HG02943 (cell line): ENCODE data around the gene SIRT7.
"Not testable (repeated sequence)": the region's sequence is repeated elsewhere in the genome, so short reads cannot be mapped to it uniquely, and the experiment has no call there.

Experiments used
- ATAC-seq: cut with Tn5 transposase; IDR thresholded peaks from one replicate; pipeline ENCODE4 v1.9.1; 2021; ENCODE audit warnings: mild to moderate bottlenecking, low read depth, moderate library complexity; ENCODE audit not compliant: unreplicated experiment

Gene SIRT7

DNA sequence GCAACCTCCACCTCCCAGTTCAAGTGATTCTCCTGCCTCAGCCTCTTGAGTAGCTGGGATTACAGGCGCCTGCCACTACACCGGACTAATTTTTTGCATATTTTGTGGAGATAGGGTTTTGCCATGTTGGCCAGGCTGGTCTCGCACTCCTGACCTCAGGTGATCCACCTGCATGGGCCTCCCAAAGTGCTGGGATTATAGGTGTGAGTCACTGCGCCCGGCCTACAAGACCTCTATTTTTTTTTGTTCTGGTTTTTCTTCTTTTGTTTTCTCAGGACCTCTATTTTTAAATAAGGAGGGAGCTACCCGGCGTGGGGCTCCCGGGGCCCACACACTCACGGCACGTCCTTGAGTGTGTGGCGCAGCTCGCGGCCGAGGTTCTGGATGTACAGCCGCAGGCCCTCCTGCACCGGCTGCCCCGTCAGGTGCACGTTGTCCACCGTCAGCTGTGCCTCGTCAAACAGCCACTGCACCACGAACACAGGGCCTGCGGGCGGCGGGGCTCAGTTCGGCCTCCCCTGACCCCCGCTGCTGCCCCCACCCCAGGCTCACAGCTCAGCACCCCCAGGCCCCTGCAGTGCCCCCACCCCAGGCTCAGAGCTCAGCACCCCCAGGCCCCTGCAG lies 37.2 kb upstream of the SIRT7 start:
- no peak for ATAC-seq

DNA sequence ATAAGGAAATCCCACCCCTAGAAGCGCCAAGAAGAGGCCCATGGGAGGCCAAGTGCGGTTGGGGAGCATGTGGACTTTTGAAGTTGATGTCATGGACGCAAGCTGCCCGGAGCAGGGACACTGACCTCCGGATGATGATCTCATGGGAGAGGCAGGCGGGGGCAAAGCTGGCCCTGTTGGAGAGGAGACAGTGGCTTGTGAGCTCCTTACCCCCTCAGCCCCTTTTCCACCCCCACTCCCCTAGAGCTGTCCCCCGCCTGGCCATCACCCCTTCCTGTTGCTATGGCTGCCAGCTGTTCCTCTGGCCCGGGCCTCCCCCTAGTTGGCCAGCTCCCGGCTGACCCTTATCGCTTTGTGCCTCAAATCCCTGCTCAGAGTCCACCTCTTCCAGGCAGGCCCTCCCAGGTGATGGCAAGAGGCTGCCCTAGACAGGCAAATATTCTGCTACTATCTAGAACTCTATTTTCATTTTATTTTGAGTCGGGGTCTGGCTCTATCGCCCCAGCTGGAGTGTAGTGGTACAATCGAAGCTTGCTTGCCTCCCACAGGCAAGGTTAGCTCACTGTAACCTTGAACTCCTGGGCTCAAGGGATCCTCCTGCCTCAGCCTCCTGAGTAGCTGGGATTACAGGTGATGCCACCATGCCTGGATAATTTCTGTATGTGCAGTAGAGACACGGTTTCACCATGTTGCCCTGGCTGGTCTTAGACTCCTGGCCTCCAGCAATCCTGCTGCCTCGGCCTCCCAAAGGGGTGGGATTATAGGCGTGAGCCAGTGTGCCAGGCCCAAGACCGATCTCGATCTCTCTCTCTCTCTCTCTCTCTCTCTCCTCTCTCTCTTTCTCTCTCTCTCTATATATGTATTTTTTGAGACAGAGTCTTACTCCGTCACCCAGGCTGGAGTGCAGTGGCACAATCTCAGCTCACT lies 36.4 kb upstream of the SIRT7 start:
- ATAC-seq, result no peak

DNA sequence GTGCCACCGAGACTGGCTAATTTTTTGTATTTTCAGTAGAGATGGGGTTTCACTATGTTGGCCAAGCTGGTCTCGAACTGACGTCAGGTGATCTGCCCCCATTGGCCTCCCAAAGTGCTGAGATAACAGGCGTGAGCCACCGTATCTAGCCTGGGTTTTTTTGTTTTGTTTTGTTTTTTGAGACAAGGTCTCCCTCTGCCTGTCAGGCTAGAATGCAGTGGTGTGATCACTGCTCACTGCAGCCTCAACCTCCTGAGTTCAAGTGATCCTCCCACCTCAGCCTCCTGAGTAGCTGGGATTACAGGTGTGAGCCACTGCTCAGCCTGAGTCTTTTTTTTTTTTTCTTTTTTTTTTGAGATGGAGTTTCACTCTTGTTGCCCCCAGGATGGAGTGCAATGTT lies 35.5 kb upstream of the SIRT7 start:
- ATAC-seq, result not testable (repeated sequence)

GRCh38 chr17:81952792-81953228 lies 34.8 kb upstream of the SIRT7 start:
- no peak for ATAC-seq

- no peak for ATAC-seq
These were observed 34.1 kb upstream of the SIRT7 start for GRCh38 chr17:81951785-81952684.

- no peak for ATAC-seq
These were observed 32.5 kb upstream of the SIRT7 start for GRCh38 chr17:81950501-81950900.

GRCh38 chr17:81948635-81949378 lies 30.8 kb upstream of the SIRT7 start:
- no peak for ATAC-seq

DNA sequence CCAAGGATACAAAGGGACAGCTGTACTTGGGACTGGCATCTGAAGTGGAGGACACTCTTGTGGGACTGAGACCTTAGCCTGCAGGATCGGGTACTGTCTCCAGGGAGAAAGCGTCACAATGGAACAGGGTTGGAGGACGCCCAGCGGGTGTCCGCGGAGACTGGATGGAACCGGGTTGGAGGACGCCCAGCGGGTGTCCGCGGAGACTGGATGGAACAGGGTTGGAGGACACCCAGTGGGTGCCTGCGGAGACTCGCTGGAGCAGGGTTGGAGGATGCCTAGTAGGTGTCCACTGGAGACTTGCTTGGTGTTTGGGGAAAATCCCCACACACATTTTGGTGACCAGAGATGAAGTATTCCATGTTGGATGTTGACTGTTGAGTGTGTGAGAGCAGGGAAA lies 29.2 kb upstream of the SIRT7 start, which contains the start of gene MYADML2:
TSS of gene MYADML2 (minus strand) at position 45 of the 400 bp plus-strand sequence. CDS start 5,492 bp downstream, outside the sequence.
- ATAC-seq, result no peak

DNA sequence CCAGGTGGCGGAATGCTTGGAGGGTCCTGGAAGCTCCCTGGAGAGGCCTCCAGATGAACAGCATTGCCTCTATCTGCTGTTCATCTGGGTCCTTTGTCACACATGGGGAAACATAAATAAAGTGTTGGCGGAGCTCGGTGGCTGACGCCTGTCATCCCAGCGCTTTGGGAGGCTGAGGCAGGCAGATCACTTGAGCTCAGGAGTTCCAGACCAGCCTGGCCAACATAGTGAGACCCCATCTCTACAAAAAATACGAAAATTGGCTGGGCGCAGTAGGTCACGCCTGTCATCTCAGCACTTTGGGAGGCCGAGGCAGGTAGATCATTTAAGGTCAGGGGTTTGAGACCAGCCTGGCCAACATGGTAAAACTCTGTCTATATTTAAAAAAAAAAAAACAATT lies 26.9 kb upstream of the SIRT7 start:
- no peak for ATAC-seq

DNA sequence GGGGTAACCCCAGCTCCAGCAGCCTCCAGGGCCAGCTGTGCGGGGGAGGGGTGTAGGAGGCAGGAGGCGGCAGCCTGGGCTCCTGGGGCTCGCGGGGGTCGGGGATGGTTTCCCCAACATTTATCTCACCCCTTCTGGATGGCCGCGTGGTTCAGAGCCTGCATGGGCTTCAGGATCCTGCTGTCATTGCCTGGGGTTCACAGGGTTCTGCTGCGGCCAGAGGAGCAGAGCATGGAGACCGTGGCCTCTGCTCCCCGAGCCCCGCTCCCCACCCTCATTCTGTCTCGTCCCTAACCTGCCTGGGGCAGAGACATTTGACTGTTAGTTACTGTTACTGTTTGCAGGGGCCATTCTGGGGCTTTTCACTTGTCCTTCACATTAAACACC lies 24.2 kb upstream of the SIRT7 start:
- ATAC-seq, result no peak

DNA sequence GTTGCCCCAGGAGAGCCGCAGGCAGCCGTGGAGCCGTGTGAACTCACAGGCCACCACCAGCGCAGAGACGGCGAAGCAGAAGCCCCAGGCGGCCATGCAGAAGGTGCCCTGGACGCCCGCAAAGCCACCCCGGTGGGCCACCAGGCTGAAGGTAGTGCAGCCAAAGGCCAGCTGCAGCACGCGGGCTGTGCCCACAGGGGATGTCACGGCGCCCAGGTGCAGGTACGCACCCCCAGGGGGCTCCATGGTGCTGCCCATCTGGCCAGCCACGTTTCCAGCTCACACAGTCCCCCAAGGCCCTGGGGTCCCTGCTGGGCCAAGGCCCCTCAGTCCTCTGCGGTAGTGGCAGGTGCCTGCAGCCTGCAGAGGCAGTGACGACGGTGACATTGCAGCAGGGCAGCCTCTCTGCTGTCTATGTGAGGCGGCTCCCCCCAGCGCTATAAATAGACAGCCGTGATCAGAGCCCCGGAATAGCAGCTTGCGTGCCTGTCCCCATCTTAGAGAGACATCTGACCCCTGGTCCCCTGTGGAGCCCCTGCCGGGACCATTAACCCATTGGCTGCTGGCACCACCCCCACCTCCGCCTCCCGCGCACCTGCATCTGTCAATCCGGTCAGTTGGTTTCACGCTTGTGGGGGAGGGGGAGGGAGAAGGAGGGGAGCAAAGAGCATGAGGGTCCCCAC lies 23.6 kb upstream of the SIRT7 start:
- no peak for ATAC-seq

GRCh38 chr17:81940538-81941483 lies 22.8 kb upstream of the SIRT7 start:
- ATAC-seq, result no peak

DNA sequence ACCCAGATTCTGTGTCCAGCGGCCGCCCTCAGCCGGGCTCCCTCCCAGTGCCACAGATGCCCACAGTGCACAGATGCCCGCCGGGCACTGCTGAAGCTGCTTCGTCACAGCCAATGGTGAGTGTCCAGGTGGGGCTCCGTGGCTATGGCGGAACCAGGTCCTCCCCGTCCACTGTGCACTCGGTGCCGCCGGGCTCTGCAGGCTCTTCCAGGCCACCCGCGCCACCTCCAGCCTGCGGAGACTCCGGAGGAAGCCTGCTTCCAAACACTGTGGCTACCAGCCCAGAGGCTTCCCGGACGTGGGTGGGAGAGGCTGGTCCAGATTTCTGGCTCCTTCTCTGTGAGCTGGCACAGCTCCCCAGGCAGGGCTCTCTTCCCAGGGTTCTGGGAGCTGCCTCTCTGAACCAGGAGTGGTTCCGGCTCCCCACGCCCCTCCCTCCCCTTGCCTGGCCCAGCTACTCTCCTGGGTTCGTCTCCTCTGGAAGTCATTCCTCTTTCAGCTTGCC lies 22.0 kb upstream of the SIRT7 start:
- ATAC-seq, result no peak

DNA sequence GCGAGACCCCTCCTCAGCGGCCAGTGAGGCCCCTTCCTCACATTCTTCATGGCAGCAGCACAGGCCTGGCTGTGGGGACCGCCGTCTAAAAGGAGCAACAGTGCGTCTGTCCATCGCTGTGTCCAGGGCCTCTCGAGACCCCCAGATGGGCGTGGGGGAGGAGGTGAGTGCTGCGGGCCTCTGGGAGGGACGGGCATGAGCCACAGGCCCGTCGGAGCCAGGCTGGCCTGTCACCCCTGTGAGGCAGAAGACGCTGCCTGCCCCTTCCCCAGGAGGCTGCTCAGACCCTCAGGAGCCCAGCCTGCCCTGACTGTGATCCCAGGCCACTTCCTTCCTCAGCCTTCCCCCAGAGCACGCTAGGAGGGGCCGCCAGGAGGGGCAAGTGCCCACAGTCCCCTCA lies 21.2 kb upstream of the SIRT7 start:
- no peak for ATAC-seq

GRCh38 chr17:81935709-81936084 lies 17.7 kb upstream of the SIRT7 start:
- ATAC-seq, result no peak

GRCh38 chr17:81934850-81935708 lies 17.1 kb upstream of the SIRT7 start:
- no peak for ATAC-seq

GRCh38 chr17:81934098-81934757 lies 16.3 kb upstream of the SIRT7 start:
- no peak for ATAC-seq
